GM12864 (cell line): ENCODE results near the gene DYNLRB1.

Experiments used
- DNase-seq: peaks from one replicate; pipeline ENCODE4 v3.0.0-alpha.2; 2011; ENCODE audit warnings: low read depth
- H3K4me3 ChIP-seq: 2 replicates; pipeline ENCODE4 v1.5.1; 2011; ENCODE audit warnings: mild to moderate bottlenecking, low read depth, low read length, control low read depth
- TF ChIP-seq, protein P1 (sequence below): IDR thresholded peaks from 2 replicates; pipeline ENCODE4 v1.5.1; 2011; ENCODE audit warnings: low read depth, mild to moderate bottlenecking, moderate library complexity, low read length, control low read depth, inconsistent platforms; ENCODE audit errors: missing control alignments

Gene DYNLRB1

GRCh38 chr20:34583544-34583943, 67.3 kb downstream of the DYNLRB1 start:
- TF ChIP-seq, protein P1, sequence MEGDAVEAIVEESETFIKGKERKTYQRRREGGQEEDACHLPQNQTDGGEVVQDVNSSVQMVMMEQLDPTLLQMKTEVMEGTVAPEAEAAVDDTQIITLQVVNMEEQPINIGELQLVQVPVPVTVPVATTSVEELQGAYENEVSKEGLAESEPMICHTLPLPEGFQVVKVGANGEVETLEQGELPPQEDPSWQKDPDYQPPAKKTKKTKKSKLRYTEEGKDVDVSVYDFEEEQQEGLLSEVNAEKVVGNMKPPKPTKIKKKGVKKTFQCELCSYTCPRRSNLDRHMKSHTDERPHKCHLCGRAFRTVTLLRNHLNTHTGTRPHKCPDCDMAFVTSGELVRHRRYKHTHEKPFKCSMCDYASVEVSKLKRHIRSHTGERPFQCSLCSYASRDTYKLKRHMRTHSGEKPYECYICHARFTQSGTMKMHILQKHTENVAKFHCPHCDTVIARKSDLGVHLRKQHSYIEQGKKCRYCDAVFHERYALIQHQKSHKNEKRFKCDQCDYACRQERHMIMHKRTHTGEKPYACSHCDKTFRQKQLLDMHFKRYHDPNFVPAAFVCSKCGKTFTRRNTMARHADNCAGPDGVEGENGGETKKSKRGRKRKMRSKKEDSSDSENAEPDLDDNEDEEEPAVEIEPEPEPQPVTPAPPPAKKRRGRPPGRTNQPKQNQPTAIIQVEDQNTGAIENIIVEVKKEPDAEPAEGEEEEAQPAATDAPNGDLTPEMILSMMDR: no peak
- DNase-seq: no peak
- H3K4me3 ChIP-seq: no peak overlapping the region

GRCh38 chr20:34585019-34585418, 68.8 kb downstream of the DYNLRB1 start:
- TF ChIP-seq, protein P1: no peak
- DNase-seq: no peak
- H3K4me3 ChIP-seq: no peak overlapping the region

- H3K4me3 ChIP-seq: no peak overlapping the region
- TF ChIP-seq, protein P1: no peak
- no peak for DNase-seq
Observed at GRCh38 chr20:34586488-34587163, 70.4 kb downstream of the DYNLRB1 start.
